K562 (cell line): ENCODE measurements around the gene EIF5B. TPM values are rescaled to one million over a fixed set of nuclear protein-coding genes. Genes with fewer than 3 reads are reported as not detected.

ENCODE experiments used
- GATA2 ChIP-seq: sonication (generic); formaldehyde crosslinking; IDR thresholded peaks from 2 replicates; pipeline ENCODE4 v1.4.0; 2020; ENCODE audit warnings: mild to moderate bottlenecking, missing genetic modification reagents
- KAT7 ChIP-seq: sonication (generic); formaldehyde crosslinking; IDR thresholded peaks from 2 replicates; pipeline ENCODE4 v1.8.0; 2022; ENCODE audit warnings: missing genetic modification reagents, mild to moderate bottlenecking, borderline replicate concordance
- MAX ChIP-seq: sonication (generic); formaldehyde crosslinking; IDR thresholded peaks from 2 replicates; pipeline ENCODE4 v1.9.0; 2022; ENCODE audit warnings: mild to moderate bottlenecking, missing genetic modification reagents
- NEUROD1 ChIP-seq: fragments of 150-350 bp; IDR thresholded peaks from 2 replicates; pipeline ENCODE4 v1.6.1; 2014; ENCODE audit warnings: borderline replicate concordance, low read length, low read depth; ENCODE audit not compliant: partially characterized antibody
- POLR2B ChIP-seq: fragments of 450-650 bp; IDR thresholded peaks from 2 replicates; pipeline ENCODE4 v1.6.1; 2018; ENCODE audit warnings: low read depth; ENCODE audit not compliant: partially characterized antibody
- REST ChIP-seq, 2 experiments: fragments of 450-650 bp; formaldehyde crosslinking in 1 of 2; IDR thresholded peaks; 2 replicates each; pipeline versions ENCODE4 v1.4.0 to v1.6.1; 2014 to 2020; ENCODE audit warnings: mild to moderate bottlenecking in 2 of 2, borderline replicate concordance in 1 of 2, low read depth in 1 of 2
- SP2 ChIP-seq: IDR thresholded peaks from 2 replicates; pipeline ENCODE4 v1.6.1; 2011; ENCODE audit warnings: mild to moderate bottlenecking, low read depth, low read length, moderate library complexity; ENCODE audit not compliant: poor library complexity, severe bottlenecking; ENCODE audit errors: extremely low read depth
- TAF9B ChIP-seq: fragments of 450-650 bp; IDR thresholded peaks from 2 replicates; pipeline ENCODE4 v1.6.1; 2018; ENCODE audit warnings: mild to moderate bottlenecking; ENCODE audit not compliant: partially characterized antibody
- TBP ChIP-seq: optimal IDR thresholded peaks from 2 replicates; pipeline ENCODE3; 2011; ENCODE audit warnings: low read depth, low read length, improper control_type of control experiment
- TCF3 ChIP-seq: sonication (generic); formaldehyde crosslinking; IDR thresholded peaks from 2 replicates; pipeline ENCODE4 v1.4.0; 2020; ENCODE audit warnings: mild to moderate bottlenecking, missing genetic modification reagents
- ZKSCAN8 ChIP-seq: fragments of 200-800 bp; sonication (Bioruptor generic); IDR thresholded peaks from 2 replicates; pipeline ENCODE4 v1.6.1; 2016; ENCODE audit warnings: missing genetic modification characterization, missing compliant biosample characterization
- ZNF277 ChIP-seq: fragments of 250-450 bp; sonication (Bioruptor Pico); IDR thresholded peaks from 2 replicates; pipeline ENCODE4 v1.8.0; 2022; ENCODE audit warnings: inconsistent platforms, mild to moderate bottlenecking, moderate library complexity, borderline replicate concordance
- ZNF740 ChIP-seq, 3 experiments: fragments of 200-800 bp in 1 of 3; sonication (Bioruptor generic) in 1 of 3; sonication (generic) in 1 of 3; formaldehyde crosslinking in 1 of 3; IDR thresholded peaks; 2 replicates each; pipeline versions ENCODE4 v1.6.1 to v1.8.0; 2016 to 2022; ENCODE audit warnings: mild to moderate bottlenecking in 2 of 3, missing compliant biosample characterization in 2 of 3, missing genetic modification characterization in 2 of 3, missing genetic modification reagents in 1 of 3
- polyA plus RNA-seq, 8 experiments: library from polyadenylated mRNA; depleted of rRNA in 4 of 8; stranded (reverse) in 5 of 8; unstranded in 3 of 8; fragments of >200 nt; fragmentation: Nextera tagmentation in 2 of 8; fragmentation: Illumina TruSeq in 1 of 8; extraction: Ambion mirVana in 2 of 8; extraction: Trizol in 1 of 8; gene quantifications; 2 replicates each; pipeline versions ENCODE4 v1.2.1 to v1.2.3, GENCODE V29; 2011 to 2014; ENCODE audit warnings: inconsistent platforms in 1 of 8, missing spikeins in 1 of 8
- total RNA-seq, 7 experiments: library from RNA; depleted of rRNA in 6 of 7; stranded (reverse); fragments of >200 nt in 6 of 7; fragmentation: Illumina TruSeq in 2 of 7; extraction: Trizol in 2 of 7; gene quantifications; 2 replicates each; pipeline versions ENCODE4 v1.2.1 to v1.2.3, GENCODE V29; 2011 to 2021; ENCODE audit warnings: low replicate concordance in 1 of 7

The EIF5B gene
- total and polyA plus RNA-seq, 9 of the 15 experiments (the other 6 are each of a cell fraction or from before 2014, with no cell fraction given), result 26.5 to 143 (median 47.7) TPM

GRCh38 chr2:99337113-99338028 lies at the start of gene EIF5B (continued):
- TF ChIP-seq ZNF740 (CRISPR knock-in tag; IDR thresholded peaks at IDR 0.05) (no peak), ZNF740 (tag; IDR thresholded peaks at IDR 0.05) (no peak), TCF3 (CRISPR knock-in tag) (no peak), TBP (peak; percentile 85), ZKSCAN8 (CRISPR knock-in tag) (no peak), TAF9B (peak; percentile 76), KAT7 (CRISPR knock-in tag) (peak; percentile 92; the same call in 1 of the 2 replicates), POLR2B (peak; percentile 92), NEUROD1 (peak; percentile 28), ZNF277 (CRISPR knock-in tag) (no peak), MAX (peak; percentile 92), REST (IDR thresholded peaks at IDR 0.05; ENCODE audit: borderline replicate concordance) (0 out of 2 replicates have a peak, but pooled peaks have one; percentile 0), REST (CRISPR knock-in tag; IDR thresholded peaks at IDR 0.05; ENCODE audit: low read depth) (no peak), SP2 (peak; percentile 91), GATA2 (CRISPR knock-in tag) (no peak)
